GM18867 (cell line): ENCODE results near the gene RPGRIP1.
"Not testable (repeated sequence)": the region's sequence is repeated elsewhere in the genome, so short reads cannot be mapped to it uniquely, and the experiment has no call there.

Experiments
- ATAC-seq: cut with Tn5 transposase; IDR thresholded peaks from one replicate; pipeline ENCODE4 v1.9.1; 2021; ENCODE audit warnings: mild to moderate bottlenecking, moderate library complexity; ENCODE audit not compliant: unreplicated experiment

The RPGRIP1 gene

DNA sequence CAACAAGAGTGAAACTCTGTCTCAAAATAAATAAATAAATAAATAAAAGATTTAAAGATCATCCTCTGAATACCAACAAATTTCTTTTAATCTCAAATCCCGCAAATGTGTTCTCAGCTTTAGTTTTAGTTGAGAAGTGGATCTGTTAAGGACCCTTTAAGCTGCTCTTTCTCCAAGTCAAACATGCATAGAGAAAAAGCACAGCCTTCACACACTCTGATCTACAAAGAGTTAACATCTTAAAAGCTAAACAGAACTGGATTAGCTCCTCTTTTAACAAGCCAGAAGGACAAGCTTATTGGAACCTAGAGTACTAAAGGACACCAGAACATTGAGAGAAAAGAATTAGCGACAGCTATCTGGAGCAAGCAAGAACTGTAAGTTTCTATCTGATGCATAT, at the start of gene RPGRIP1:
Gene RPGRIP1, plus strand, starts transcription at position 301 of the 400 bp plus-strand sequence. CDS start 7,894 bp downstream, outside the sequence.
- no peak for ATAC-seq

DNA sequence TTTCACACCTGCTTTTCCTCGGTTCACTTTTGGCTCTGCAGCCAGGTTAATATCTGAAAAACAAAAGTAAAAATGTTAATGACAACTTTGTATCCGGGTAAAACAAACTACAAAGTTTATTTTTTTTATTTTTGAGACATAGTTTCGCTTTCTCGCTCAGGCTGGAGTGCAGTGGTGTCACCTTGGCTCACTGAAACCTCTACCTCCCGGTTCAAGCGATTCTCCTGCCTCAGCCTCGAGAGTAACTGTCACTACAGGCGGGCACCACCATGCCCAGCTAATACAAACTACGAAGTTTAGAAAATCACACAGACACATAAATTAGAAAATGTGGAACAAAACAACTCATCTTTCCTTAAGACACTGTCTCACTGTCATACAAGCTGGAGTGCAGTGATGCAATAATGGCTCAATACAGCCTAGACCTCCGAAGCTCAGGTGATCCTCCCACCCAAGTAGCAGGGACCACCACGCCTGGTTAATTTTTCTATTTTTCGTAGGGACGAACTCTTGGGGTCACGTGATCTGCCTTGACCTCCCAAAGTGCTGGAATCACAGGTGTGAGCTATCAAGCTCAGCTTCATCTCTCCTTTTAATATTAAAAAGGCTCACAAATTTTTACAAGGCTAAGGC, 48.7 kb upstream of the RPGRIP1 start:
- ATAC-seq = no peak

- no peak for ATAC-seq
Measured at GRCh38 chr14:21233457-21234076, 46.3 kb upstream of the RPGRIP1 start.

GRCh38 chr14:21234112-21234511, 45.8 kb upstream of the RPGRIP1 start:
- ATAC-seq = no peak

DNA sequence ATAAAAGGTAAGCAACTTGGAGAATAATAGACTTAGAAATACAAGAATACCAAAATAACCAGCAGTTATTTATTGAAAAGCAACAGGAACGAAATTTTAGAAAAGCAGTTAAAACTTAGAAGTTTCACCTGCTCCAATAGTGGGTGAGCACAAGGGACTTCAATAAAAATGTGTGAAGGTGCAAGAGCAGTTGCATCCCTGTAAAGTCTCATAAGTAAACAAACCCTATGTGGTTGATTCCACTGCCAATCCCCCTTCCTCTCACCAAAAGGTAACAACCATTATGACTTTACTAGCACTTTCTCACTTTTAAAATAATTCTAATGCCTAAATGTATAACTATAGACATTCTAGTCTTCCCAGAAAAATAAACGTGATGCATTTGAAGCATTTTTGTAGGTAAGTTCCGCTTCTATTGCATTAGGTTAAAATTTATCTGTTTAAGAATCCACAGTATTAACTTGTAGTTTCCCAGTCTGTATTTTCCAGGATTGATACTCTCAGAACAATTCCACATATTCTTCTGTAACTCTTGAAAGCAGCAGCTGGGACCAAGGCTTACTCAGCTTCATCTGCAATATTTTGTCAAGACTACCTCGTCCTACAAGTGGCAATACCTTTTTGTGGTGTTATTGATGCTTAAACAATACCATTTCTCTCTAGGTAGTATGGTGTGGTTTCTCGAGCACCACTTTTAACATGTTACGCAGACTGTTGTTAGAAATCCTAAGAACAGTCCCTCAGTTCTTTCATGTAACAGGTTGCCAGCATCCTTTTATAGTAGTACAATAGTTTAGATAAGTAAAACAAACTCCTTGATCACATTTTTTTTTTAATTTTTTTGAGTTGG, 42.7 kb upstream of the RPGRIP1 start:
- ATAC-seq = no peak

DNA sequence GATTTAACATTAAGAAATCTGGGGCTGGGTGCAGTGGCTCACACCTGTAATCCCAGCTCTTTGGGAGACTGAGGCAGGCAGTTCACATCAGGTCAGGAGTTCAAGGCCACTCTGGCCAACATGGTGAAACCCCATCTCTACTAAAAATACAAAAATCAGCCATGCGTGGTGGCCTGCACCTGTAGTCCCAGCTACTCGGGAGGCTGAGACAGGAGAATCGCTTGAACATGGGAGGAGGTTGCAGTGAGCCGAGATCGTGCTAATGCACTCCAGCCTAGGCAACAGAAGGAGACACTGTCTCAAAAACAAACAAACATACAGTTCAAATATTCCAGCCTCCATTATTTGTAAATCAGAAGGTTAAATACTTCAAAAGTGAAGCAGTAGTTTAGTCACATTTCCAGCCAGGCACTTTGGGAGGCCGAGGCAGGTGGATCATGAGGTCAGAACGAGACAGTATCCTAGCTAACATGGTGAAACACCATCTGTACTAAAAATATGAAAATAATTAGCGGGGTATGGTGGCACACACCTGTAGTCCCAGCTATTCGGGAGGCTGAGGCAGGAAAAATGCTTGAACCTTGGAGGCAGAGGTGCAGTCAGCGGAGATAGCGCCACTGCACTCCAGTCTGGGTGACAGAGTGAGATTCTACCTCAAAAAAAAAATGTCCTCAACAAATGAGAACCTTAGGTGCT, 40.9 kb upstream of the RPGRIP1 start:
- no peak for ATAC-seq

- ATAC-seq = no peak
Measured at GRCh38 chr14:21240417-21240816, 39.5 kb upstream of the RPGRIP1 start.

DNA sequence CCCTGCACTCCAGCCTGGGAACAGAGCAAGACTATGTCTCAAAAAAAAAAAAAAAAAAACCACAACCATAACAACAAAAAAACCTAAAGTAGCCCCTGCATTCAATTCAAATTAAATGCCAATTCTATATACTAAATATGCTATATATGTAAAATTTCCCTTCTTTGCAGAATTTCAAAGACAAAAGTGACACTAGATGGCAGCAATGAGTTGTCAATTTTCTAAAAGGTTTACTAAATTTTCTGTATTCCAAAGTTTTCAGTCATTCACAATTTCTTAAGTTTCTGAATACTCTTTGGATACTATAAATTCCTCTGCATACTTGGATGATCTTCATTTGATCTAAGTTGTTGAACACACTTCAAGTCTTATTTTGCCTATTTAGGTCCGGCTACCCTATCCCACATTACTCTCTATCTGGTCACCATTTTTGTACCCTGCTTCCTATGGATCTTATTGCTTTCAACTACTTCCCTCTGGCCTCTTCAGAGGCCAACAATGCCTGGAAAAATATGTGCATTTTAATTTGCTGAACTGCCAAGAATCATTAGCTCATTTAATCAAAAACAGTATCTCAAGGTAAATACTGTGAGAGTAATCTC, 38.6 kb upstream of the RPGRIP1 start:
- no peak for ATAC-seq

DNA sequence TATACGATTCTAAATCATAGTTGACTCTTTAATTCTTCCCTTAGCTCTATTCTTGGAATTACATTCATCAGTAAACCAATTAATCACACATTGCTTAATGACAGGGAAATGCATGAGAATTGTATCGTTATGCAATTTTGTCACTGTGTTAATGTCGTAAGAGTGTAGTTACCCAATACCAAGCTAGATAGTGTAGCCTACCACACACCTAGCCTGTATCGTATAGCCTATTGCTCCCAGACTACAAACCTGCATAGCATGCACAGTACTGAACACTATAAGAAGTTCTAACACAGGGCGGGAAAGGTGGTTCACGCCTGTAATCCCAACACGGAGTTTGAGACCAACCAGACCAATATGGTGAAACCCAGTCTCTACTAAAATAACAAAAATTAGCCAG, 35.3 kb upstream of the RPGRIP1 start:
- ATAC-seq = no peak

DNA sequence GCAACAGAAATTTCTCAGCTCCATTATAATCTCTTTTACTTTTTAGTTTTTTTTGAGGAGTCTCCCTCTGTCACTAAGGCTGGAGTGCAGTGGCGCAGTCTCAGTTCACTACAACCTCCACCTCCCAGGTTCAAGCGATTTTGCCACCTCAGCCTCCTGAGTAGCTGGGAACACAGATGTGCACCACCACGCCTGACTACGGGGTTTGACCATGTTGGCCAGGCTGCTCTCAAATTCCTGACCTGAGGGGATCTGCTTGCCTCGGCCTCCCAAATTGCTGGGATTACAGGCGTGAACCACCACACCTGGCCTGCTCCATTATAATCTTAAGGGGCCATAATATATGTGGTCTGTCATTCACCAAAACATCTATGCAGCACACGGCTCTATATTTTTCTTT, 34.1 kb upstream of the RPGRIP1 start:
- ATAC-seq = no peak

DNA sequence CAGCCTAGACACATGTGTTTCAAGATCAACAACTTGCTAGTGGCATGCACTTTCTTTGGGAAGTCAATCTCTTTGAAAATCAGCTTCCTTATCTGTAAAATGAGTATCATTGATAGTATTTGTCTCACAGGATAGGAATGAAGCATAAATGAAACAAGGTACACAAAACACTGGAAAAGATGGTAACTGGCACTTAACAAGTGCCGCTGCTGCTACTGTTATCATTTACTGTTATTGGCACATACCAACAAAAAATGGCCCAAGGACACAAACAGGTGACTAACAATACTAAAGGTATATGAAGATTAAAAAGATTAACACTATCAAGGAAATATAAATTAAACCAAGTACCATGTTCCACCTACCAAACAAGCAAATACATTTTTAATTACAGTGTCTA, 31.5 kb upstream of the RPGRIP1 start:
- no peak for ATAC-seq

- ATAC-seq = no peak
Measured at GRCh38 chr14:21248739-21249411, 31.0 kb upstream of the RPGRIP1 start.

- ATAC-seq = no peak
Measured at GRCh38 chr14:21251215-21251614, 28.7 kb upstream of the RPGRIP1 start.

GRCh38 chr14:21252149-21252548, 27.7 kb upstream of the RPGRIP1 start:
- ATAC-seq = no peak

DNA sequence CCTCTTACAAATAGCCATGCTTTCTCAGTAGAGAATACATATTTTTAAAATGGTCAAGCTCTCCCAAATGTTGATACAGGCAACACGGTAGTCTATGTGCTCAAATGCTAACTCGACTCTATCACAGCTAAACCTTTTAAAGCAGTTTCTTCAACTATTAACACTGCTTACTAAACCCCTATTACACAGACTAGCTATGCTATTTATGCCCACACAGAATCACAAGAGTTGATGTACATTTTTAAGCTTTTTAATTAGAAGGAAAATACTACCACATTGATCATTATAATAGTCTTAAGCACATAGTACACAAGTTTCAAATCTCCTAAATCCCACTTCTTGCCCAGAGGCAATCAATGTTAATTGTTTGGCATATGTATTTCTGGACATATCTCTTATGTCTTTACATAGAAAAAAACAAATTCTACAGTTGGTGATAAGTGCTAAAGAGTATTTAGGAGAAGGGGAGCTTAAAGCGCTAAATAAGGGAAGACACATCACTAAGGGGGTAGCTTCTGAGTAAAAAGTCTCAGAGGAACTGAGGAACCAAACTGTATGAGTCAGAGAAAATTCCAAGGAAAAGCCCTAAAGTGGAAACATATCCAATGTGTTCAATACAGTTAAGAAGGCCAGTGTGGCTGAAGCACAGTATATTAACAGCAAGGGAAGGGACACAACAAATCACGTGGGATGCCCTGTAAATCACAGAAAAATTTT, 24.3 kb upstream of the RPGRIP1 start:
- ATAC-seq = no peak

- ATAC-seq = not testable (repeated sequence)
Measured at GRCh38 chr14:21256102-21256447, 23.8 kb upstream of the RPGRIP1 start.

DNA sequence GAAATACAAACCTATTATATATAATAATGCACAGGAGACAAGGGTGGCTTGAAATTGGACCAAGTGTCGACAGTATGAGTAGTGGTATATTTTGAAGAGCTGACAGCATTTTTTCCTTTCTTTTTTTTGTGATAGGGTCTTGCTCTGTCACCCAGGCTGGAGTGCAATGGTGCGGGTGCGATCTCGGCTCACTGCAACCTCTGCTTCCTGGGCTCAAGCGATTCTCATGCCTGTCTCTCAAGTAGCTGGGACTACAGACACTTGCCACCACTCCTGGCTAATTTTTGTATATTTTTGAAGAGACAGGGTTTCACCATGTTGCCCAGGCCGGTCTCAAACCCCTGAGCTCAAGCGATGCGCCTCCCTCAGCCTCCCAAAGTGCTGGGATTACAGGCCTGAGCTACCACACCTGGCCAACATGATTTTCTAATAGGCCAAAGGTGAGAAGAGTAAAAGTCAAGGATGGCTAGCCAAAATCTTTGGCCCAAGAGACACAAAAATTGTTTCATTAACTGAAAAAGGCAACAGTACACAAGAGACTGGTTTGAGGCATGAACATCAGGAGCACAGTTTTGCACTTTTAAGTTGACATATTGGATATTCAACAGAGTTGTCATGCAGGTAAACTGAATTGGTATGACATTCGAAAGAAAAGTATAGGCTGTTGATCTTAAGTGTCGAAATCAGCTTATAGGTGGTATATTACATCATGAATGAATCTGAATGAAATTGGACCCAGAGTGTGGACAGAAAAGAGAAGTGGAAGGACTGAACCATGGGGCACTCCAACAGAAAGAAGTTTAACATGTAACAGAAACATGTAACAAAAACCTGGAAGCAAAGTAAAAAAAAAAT, 23.1 kb upstream of the RPGRIP1 start:
- no peak for ATAC-seq

GRCh38 chr14:21257394-21257909, 22.4 kb upstream of the RPGRIP1 start:
- ATAC-seq = no peak
